Glutamatergic neuron (in vitro differentiated cells): ENCODE measurements around the gene DEAF1. TPM values are rescaled to one million over a fixed set of nuclear protein-coding genes. Genes with fewer than 3 reads are reported as not detected.

Experiments
- DNase-seq: peaks from one replicate; pipeline ENCODE4 v3.0.0; 2022
- H3K27ac Mint-ChIP-seq: one replicate; pipeline ENCODE4 v1.8.0; 2020; ENCODE audit warnings: mild to moderate bottlenecking, mixed read lengths, inconsistent platforms; ENCODE audit not compliant: unreplicated experiment
- H3K27me3 Mint-ChIP-seq: one replicate; pipeline ENCODE4 v1.8.0; 2020; ENCODE audit warnings: mild to moderate bottlenecking, moderate library complexity, mixed read lengths, inconsistent platforms; ENCODE audit not compliant: unreplicated experiment
- H3K36me3 Mint-ChIP-seq: one replicate; pipeline ENCODE4 v1.8.0; 2020; ENCODE audit warnings: mild to moderate bottlenecking, mixed read lengths, inconsistent platforms; ENCODE audit not compliant: unreplicated experiment
- H3K4me1 Mint-ChIP-seq: one replicate; pipeline ENCODE4 v1.8.0; 2020; ENCODE audit warnings: mild to moderate bottlenecking, low read depth, mixed read lengths, inconsistent platforms; ENCODE audit not compliant: unreplicated experiment
- H3K4me3 Mint-ChIP-seq: one replicate; pipeline ENCODE4 v1.8.0; 2020; ENCODE audit warnings: mild to moderate bottlenecking, mixed read lengths, inconsistent platforms; ENCODE audit not compliant: unreplicated experiment
- H3K9me3 Mint-ChIP-seq: one replicate; pipeline ENCODE4 v1.8.0; 2020; ENCODE audit warnings: mild to moderate bottlenecking, moderate library complexity, mixed read lengths, inconsistent platforms; ENCODE audit not compliant: unreplicated experiment
- CTCF ChIP-seq: fragments of 200-600 bp; sonication (generic); IDR thresholded peaks from one replicate; pipeline ENCODE4 v1.5.0; 2021; ENCODE audit not compliant: partially characterized antibody, unreplicated experiment
- total RNA-seq: library from RNA; stranded (reverse); fragmentation: NEBNext Ultra II Directional; extraction: Animal tissue kit (Norgen Biotek cat#: 25700); gene quantifications from one replicate; pipeline ENCODE4 v1.2.1, GENCODE V29; 2021; ENCODE audit not compliant: unreplicated experiment

Gene DEAF1
- total RNA-seq, 1 donor from 2014 or later: 51.5 TPM

- peaks cover 3% of the 10 kb centered on the region for H3K9me3 Mint-ChIP-seq
- no peak for TF ChIP-seq CTCF
- DNase-seq: no peak
- H3K27me3 Mint-ChIP-seq: peaks cover 6% of the 10 kb centered on the region
- H3K36me3 Mint-ChIP-seq: no peaks in the 10 kb centered on the region
- no peak overlapping the region for H3K4me3 Mint-ChIP-seq
- H3K4me1 Mint-ChIP-seq: no peaks in the 10 kb centered on the region
- no peak overlapping the region for H3K27ac Mint-ChIP-seq
Observed at GRCh38 chr11:709109-709997, 14.3 kb upstream of the DEAF1 start.

- DNase-seq: no peak
- peaks cover 8% of the 10 kb centered on the region for H3K27me3 Mint-ChIP-seq
- peaks cover 2% of the 10 kb centered on the region for H3K4me1 Mint-ChIP-seq
- TF ChIP-seq CTCF: no peak
- no peak overlapping the region for H3K27ac Mint-ChIP-seq
- no peak overlapping the region for H3K4me3 Mint-ChIP-seq
- no peaks in the 10 kb centered on the region for H3K36me3 Mint-ChIP-seq
- peaks cover 5% of the 10 kb centered on the region for H3K9me3 Mint-ChIP-seq
Observed at GRCh38 chr11:708511-708910, 13.5 kb upstream of the DEAF1 start.

- peaks cover 2% of the 10 kb centered on the region for H3K4me1 Mint-ChIP-seq
- DNase-seq: no peak
- no peaks in the 10 kb centered on the region for H3K36me3 Mint-ChIP-seq
- H3K27ac Mint-ChIP-seq: no peak overlapping the region
- peaks cover 5% of the 10 kb centered on the region for H3K9me3 Mint-ChIP-seq
- no peak for TF ChIP-seq CTCF
- H3K4me3 Mint-ChIP-seq: no peak overlapping the region
- peaks cover 8% of the 10 kb centered on the region for H3K27me3 Mint-ChIP-seq
Observed at GRCh38 chr11:707817-708420, 12.9 kb upstream of the DEAF1 start.

- H3K27me3 Mint-ChIP-seq: peaks cover 8% of the 10 kb centered on the region
- TF ChIP-seq CTCF: no peak
- no peak for DNase-seq
- no peak overlapping the region for H3K4me3 Mint-ChIP-seq
- no peaks in the 10 kb centered on the region for H3K36me3 Mint-ChIP-seq
- peaks cover 6% of the 10 kb centered on the region for H3K9me3 Mint-ChIP-seq
- H3K4me1 Mint-ChIP-seq: peaks cover 2% of the 10 kb centered on the region
- H3K27ac Mint-ChIP-seq: no peak overlapping the region
Observed at GRCh38 chr11:706957-707816, 12.2 kb upstream of the DEAF1 start.
